Urinary bladder (tissue), 4 donors: ENCODE data around the gene UNKL. TPM values are rescaled to one million over a fixed set of nuclear protein-coding genes. Genes with fewer than 3 reads are reported as not detected.

Source experiments
- DNase-seq: peaks from one replicate; pipeline ENCODE4 v3.0.0-alpha.2; 2015; ENCODE audit errors: extremely low spot score
- H3K27ac ChIP-seq: one replicate; pipeline ENCODE4 v1.5.1; 2013; ENCODE audit warnings: low read depth, mild to moderate bottlenecking, moderate library complexity
- H3K36me3 ChIP-seq: one replicate; pipeline ENCODE4 v1.6.1; 2013; ENCODE audit warnings: mild to moderate bottlenecking, moderate library complexity; ENCODE audit not compliant: insufficient read depth
- H3K4me1 ChIP-seq: one replicate; pipeline ENCODE4 v1.6.1; 2013; ENCODE audit warnings: mild to moderate bottlenecking, moderate library complexity; ENCODE audit not compliant: insufficient read depth
- H3K4me3 ChIP-seq: one replicate; pipeline ENCODE4 v1.5.1; 2013; ENCODE audit warnings: low read depth, low read length
- WGBS: extraction: QIAGEN DNeasy Blood & Tissue Kit; methylation state at CpG from one replicate; pipeline ENCODE4 v1.1.7; 2013; 5-methylcytosine and 5-hydroxymethylcytosine counted together
- polyA plus RNA-seq: library from polyadenylated mRNA; stranded (reverse); fragments of 200-250 nt; gene quantifications from one replicate; pipeline ENCODE4 v1.2.3, GENCODE V29; 2013
- total RNA-seq: library from RNA; depleted of rRNA; stranded (reverse); fragments of >200 nt; gene quantifications from one replicate; pipeline ENCODE4 v1.2.3, GENCODE V29; 2014
- donor health status: healthy with polysubstance abuse.
- donor health status: healthy.

The UNKL gene
- total RNA-seq (11.2 TPM), polyA plus RNA-seq (18.7 TPM)

DNA sequence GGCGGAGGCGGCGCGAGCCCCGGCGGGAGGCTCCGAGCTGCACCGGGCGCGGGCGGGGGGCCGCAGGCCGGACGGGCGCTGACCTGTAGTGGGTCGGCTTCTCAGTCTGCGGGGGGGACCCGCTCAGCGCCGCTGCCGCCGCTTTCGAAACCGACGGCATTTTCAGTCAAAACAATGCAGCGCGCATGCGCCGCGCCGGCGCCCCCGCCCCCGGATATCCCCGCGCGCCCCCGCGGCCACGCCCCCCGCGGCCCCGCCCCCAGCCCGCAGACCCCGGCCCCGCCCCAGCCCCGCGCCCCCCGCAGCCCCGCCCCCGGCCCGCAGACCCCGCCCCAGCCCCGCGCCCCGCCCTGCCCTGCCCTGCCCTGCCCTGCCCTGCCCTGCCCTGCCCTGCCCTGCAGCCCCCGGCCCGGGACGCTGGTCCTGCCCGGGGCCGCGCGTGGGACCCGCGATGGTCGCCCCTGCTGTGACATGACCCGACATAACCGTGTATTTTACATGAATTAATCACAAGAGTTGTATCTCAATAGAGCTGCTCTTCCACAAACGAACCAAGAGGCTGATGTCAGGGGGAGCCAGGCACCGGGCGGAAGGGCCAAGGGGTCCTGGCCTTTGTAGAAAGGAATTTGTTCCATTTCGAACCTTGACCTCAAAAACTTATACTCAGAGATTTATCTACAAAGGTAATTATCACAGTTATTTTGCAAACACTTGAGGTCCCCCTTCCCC lies at the start of gene UNKL:
Gene UNKL (minus strand): TSS at position 173 of the 729 bp plus-strand sequence. CDS start 13 bp downstream, at position 160.
- H3K4me3 ChIP-seq: peak within 1 kb of the TSS; percentile 100
- 3% methylated on average over 71 of the region's 72 CpGs for WGBS
- no peaks in the 10 kb centered on the region for H3K4me1 ChIP-seq
- no peak for DNase-seq
- no peaks in the 10 kb centered on the region for H3K36me3 ChIP-seq
- peak within 1 kb of the TSS; percentile 97 for H3K27ac ChIP-seq

- no peak for DNase-seq
- no peak overlapping the region for H3K27ac ChIP-seq
- 74% methylated on average over 24 of the region's 24 CpGs for whole genome bisulfite sequencing
- H3K36me3 ChIP-seq: no peaks in the 10 kb centered on the region
- H3K4me1 ChIP-seq: no peaks in the 10 kb centered on the region
- H3K4me3 ChIP-seq: no peak overlapping the region
These were observed 46.6 kb upstream of the UNKL start for GRCh38 chr16:1461146-1461545.

- H3K4me1 ChIP-seq: no peaks in the 10 kb centered on the region
- 89% methylated on average over 30 of the region's 30 CpGs for WGBS
- no peak for DNase-seq
- H3K27ac ChIP-seq: no peak overlapping the region
- H3K36me3 ChIP-seq: peaks cover 2% of the 10 kb centered on the region
- no peak overlapping the region for H3K4me3 ChIP-seq
These were observed 46.2 kb upstream of the UNKL start for GRCh38 chr16:1460602-1461138.

GRCh38 chr16:1459967-1460366 lies 45.5 kb upstream of the UNKL start:
- Histone ChIP-seq H3K27ac (no peak overlapping the region), H3K4me3 (no peak overlapping the region), H3K4me1 (no peaks in the 10 kb centered on the region), H3K36me3 (peaks cover 2% of the 10 kb centered on the region)
- no peak for DNase-seq
- 77% methylated on average over 10 of the region's 10 CpGs for WGBS

DNA sequence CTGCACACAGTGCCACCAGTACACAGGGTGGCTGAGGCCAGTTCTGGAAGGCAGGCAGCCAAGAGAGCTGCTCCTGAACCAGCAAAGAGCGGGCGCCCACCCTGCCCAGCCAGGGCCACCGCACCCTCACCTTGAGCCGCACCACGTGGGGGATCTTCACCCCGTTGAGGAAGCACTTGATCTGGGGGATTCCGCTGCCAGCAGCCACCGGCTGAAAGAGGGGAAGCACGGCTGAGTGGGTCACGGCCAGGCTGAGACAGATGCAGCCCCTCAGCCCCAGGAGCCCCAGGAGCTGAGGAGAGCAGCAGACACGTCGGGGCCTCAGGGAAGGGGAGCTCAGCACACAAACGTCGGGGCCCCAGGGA lies 44.5 kb upstream of the UNKL start:
- H3K27ac ChIP-seq: no peak overlapping the region
- peaks cover 4% of the 10 kb centered on the region for H3K36me3 ChIP-seq
- no peak overlapping the region for H3K4me3 ChIP-seq
- no peak for DNase-seq
- 69% methylated on average over 14 of the region's 14 CpGs for WGBS
- H3K4me1 ChIP-seq: no peaks in the 10 kb centered on the region

DNA sequence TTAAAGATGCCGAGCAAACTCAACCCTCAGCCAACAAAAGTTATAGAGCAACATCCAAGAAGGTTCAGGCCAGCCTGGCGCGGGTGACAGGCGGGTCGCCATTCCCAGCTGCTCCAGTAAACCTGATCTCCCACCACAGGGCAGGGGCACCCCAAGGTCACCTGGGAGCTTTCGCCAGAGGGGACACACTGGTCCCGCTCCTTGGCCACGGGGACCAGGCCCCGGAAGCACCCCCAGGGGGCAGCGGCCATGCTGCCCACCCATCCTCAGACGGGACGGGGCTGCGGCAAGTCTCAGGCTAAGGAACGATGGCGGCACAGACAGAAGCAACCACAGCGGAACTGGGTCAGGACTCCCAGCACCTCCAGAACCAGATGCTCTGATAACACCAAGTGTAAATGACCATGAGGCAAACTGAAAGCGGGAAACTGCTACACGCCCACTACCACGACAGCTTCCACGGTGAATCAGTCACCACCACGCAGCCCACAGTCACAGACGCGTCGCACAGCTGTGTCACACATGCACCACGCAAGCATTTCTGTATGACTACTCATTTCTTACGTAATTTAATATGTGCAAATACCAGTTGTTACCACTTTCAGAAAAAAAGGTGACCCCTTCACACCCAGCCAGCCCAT lies 44.0 kb upstream of the UNKL start:
- Histone ChIP-seq H3K4me1 (no peaks in the 10 kb centered on the region), H3K36me3 (peaks cover 4% of the 10 kb centered on the region), H3K4me3 (no peak overlapping the region), H3K27ac (no peak overlapping the region)
- 94% methylated on average over 26 of the region's 26 CpGs for WGBS
- DNase-seq: no peak

DNA sequence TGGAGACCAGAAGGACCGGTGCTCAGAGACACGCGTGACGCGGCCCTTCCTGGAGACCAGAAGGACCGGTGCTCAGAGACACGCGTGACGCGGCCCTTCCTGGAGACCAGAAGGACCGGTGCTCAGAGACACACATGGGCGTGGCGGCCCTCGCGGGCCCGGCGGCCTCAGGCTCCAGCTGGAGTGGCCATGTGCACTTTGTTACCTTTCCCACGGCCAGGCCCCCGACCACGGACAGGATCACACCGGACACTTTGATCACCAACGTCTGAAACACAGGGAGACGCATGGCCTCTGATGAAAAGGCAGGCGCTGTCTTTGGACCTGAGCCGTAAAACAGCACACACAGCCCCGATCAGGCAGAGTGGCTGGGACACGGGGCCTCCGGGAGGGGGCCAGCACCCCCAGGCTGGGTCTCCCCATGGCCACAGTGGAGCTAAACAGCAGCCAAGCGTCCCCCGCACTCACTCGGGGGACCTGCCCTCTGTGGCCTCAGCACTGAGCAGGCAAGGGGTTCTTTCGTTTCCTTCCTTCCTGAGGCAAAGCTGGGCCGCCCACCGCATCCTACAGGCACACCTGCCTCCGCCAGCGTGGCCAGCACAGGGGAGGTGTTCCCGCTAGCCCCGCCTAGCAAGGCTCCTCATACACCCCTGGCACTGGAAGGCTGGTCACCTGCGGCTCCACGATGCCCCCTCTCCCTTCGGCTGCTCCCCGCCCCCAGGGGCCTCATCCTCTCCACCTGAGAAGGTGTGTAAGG lies 43.2 kb upstream of the UNKL start:
- no peaks in the 10 kb centered on the region for H3K4me1 ChIP-seq
- no peak for DNase-seq
- H3K4me3 ChIP-seq: no peak overlapping the region
- H3K27ac ChIP-seq: no peak overlapping the region
- peaks cover 4% of the 10 kb centered on the region for H3K36me3 ChIP-seq
- 87% methylated on average over 42 of the region's 42 CpGs for WGBS

- 93% methylated on average over 16 of the region's 16 CpGs for WGBS
- H3K4me1 ChIP-seq: no peaks in the 10 kb centered on the region
- DNase-seq: no peak
- H3K4me3 ChIP-seq: no peak overlapping the region
- H3K36me3 ChIP-seq: peaks cover 7% of the 10 kb centered on the region
- no peak overlapping the region for H3K27ac ChIP-seq
These were observed 42.4 kb upstream of the UNKL start for GRCh38 chr16:1456951-1457350.

DNA sequence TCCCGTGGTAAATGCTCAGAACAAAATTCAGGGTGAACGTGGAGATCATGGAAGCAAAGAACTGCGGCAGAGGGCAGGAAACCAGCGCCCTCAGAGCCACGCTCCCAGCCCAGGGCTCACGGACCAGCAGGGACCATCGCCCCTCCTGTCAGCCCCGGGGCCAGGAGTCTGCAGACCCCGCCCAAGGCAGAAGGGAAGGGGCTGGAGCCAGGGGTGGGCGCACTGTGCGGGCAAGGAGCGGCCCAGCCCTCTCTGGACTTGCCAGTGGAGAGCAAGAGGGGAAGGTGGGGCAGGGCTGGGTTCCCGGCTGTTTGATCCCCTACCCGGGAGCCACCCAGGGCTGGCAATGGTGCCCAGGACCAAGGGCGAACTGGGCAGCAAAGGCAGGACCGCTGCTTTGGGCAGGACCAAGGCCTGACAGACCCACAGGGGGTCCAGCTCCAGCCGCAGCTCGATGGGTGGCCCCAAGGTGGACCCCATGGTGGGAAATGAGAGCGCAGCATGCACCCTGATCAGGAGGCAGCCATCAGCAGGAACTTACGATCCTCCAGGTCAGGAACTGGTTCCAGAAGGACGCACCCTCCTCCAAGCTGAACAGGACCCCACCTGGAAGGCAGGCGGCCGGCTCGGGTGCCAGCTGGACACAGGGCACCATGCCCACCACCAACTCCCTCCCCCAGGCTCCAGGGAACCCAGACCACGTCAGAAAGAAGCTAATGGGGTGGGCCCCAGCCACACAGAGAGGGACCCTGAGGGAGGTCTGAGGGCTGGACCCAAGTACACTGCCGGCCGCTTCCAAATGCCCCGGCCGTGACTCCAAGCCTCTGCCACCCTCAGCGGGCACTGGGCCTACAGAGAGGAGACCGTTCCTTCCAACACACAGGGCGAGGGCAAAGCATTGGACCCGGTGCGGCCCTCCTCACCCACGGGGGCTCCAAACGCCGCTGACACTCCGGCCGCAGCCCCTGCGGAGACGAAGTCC lies 41.0 kb upstream of the UNKL start:
- DNase-seq: no peak
- H3K4me1 ChIP-seq: no peaks in the 10 kb centered on the region
- H3K36me3 ChIP-seq: peaks cover 7% of the 10 kb centered on the region
- no peak overlapping the region for H3K27ac ChIP-seq
- H3K4me3 ChIP-seq: no peak overlapping the region
- 91% methylated on average over 41 of the region's 41 CpGs for WGBS

DNA sequence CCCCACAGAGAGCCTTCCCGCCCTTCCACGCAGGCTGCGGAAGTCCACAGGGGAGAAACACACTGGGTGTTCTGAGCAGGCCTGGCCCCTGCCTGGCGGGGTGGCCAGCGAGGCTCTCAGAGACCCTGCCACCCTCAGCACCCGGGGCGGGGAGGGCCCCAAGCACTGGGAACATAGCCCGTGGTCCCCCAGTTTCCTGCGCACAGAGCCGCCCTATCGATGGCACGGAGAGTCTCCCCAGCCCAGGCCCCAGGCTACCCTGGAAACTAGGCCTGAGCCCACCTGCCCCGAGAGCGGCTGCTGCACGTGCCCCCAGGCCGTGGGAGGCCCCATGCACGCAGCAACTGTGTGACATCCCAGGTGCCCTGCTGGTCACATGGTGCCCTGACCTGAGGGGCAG lies 40.1 kb upstream of the UNKL start:
- Histone ChIP-seq H3K4me3 (no peak overlapping the region), H3K4me1 (no peaks in the 10 kb centered on the region), H3K27ac (no peak overlapping the region), H3K36me3 (peaks cover 7% of the 10 kb centered on the region)
- DNase-seq: no peak
- WGBS: 89% methylated on average over 17 of the region's 17 CpGs

- Histone ChIP-seq H3K27ac (no peak overlapping the region), H3K36me3 (peaks cover 9% of the 10 kb centered on the region), H3K4me3 (no peak overlapping the region), H3K4me1 (no peaks in the 10 kb centered on the region)
- DNase-seq: no peak
- WGBS: 95% methylated on average over 19 of the region's 19 CpGs
These were observed 38.8 kb upstream of the UNKL start for GRCh38 chr16:1453316-1453715.

DNA sequence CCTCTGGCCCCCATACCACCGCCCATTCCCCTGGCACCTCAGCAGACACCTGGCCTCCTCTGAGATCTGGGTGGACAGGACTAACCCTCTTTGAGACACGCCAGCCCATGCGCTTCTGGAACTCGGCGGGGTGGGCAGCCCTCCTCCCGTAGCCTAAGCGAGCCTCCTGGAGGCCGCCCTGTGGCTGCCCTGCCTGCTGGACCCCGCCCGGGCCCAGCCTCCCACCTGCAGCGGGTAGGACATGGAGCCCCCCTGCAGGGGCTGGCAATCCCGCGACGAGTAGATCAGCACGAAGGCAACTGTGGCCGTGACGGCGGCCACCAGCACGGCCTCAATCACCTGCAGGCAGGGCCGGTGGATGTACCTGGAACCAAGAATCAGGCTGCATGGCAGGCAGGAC lies 38.0 kb upstream of the UNKL start:
- Histone ChIP-seq H3K4me1 (no peaks in the 10 kb centered on the region), H3K4me3 (no peak overlapping the region), H3K27ac (no peak overlapping the region), H3K36me3 (peaks cover 9% of the 10 kb centered on the region)
- 94% methylated on average over 20 of the region's 20 CpGs for WGBS
- no peak for DNase-seq
